Mesenchymal stem cell (in vitro differentiated cells and primary cell): ENCODE data around the gene USP7.

Experiments used
- DNase-seq: peaks from one replicate; pipeline ENCODE4 v3.0.0-alpha.2; 2013
- H2AFZ ChIP-seq: one replicate; pipeline ENCODE4 v1.6.1; 2013; ENCODE audit warnings: low read depth, mild to moderate bottlenecking, control low read depth, inconsistent platforms, low read length, moderate library complexity
- H2AK5ac ChIP-seq: 2 replicates; pipeline ENCODE4 v1.6.1; 2013; ENCODE audit warnings: low read length, moderate library complexity, mild to moderate bottlenecking, inconsistent platforms; ENCODE audit not compliant: severe bottlenecking
- H2BK120ac ChIP-seq: one replicate; pipeline ENCODE4 v1.6.1; 2013; ENCODE audit warnings: low read depth, mild to moderate bottlenecking, inconsistent platforms, low read length, moderate library complexity
- H2BK12ac ChIP-seq, 2 experiments: one replicate each; pipeline ENCODE4 v1.6.1; 2013; ENCODE audit warnings: inconsistent platforms in 2 of 2, low read length in 2 of 2, mild to moderate bottlenecking in 2 of 2, moderate library complexity in 2 of 2, control low read depth in 1 of 2
- H2BK15ac ChIP-seq: one replicate; pipeline ENCODE4 v1.6.1; 2013; ENCODE audit warnings: mild to moderate bottlenecking, low read depth, inconsistent platforms; ENCODE audit not compliant: poor library complexity, severe bottlenecking
- H2BK5ac ChIP-seq: 2 replicates; pipeline ENCODE4 v1.6.1; 2013; ENCODE audit warnings: low read depth, mild to moderate bottlenecking, low read length, control low read depth, inconsistent platforms; ENCODE audit not compliant: poor library complexity, severe bottlenecking
- H3K14ac ChIP-seq, 2 experiments: one replicate each; pipeline ENCODE4 v1.6.1; 2013; ENCODE audit warnings: inconsistent platforms in 2 of 2, low read length in 2 of 2, control low read depth in 1 of 2, mild to moderate bottlenecking in 1 of 2, moderate library complexity in 1 of 2
- H3K18ac ChIP-seq, 2 experiments: one replicate each; pipeline ENCODE4 v1.6.1; 2013; ENCODE audit warnings: inconsistent platforms in 2 of 2, low read length in 2 of 2, control low read depth in 1 of 2, low read depth in 1 of 2, mild to moderate bottlenecking in 1 of 2
- H3K23ac ChIP-seq, 2 experiments: one replicate each; pipeline ENCODE4 v1.6.1; 2013; ENCODE audit warnings: inconsistent platforms in 2 of 2, low read length in 2 of 2, mild to moderate bottlenecking in 2 of 2, moderate library complexity in 2 of 2, control low read depth in 1 of 2
- H3K27ac ChIP-seq: 2 replicates; pipeline ENCODE4 v1.5.1; 2013; ENCODE audit warnings: mild to moderate bottlenecking, moderate library complexity, low read length, control low read depth, inconsistent platforms; ENCODE audit not compliant: poor library complexity, severe bottlenecking
- H3K27me3 ChIP-seq, 2 experiments: 2 replicates each; pipeline versions ENCODE4 v1.6.1 to v1.7.0; 2013; ENCODE audit warnings: low read length in 2 of 2, mild to moderate bottlenecking in 2 of 2, moderate library complexity in 2 of 2, control low read depth in 1 of 2, inconsistent platforms in 1 of 2; ENCODE audit not compliant: control insufficient read depth in 1 of 2, insufficient read depth in 1 of 2
- H3K36me3 ChIP-seq, 2 experiments: 2 replicates each; pipeline versions ENCODE4 v1.6.1 to v1.7.0; 2013; ENCODE audit warnings: low read length in 2 of 2, control low read depth in 1 of 2, inconsistent platforms in 1 of 2, low read depth in 1 of 2, mild to moderate bottlenecking in 1 of 2; ENCODE audit not compliant: insufficient read depth in 2 of 2, control insufficient read depth in 1 of 2
- H3K4ac ChIP-seq, 2 experiments: one replicate each; pipeline ENCODE4 v1.6.1; 2013; ENCODE audit warnings: inconsistent platforms in 2 of 2, low read length in 2 of 2, mild to moderate bottlenecking in 2 of 2, moderate library complexity in 2 of 2, control low read depth in 1 of 2, low read depth in 1 of 2
- H3K4me1 ChIP-seq: 2 replicates; pipeline ENCODE4 v1.6.1; 2013; ENCODE audit warnings: low read depth, low read length, control low read depth; ENCODE audit not compliant: control insufficient read depth, insufficient read depth
- H3K4me2 ChIP-seq: 2 replicates; pipeline ENCODE4 v1.6.1; 2013; ENCODE audit warnings: low read length, mild to moderate bottlenecking, inconsistent platforms; ENCODE audit not compliant: poor library complexity, severe bottlenecking
- H3K4me3 ChIP-seq, 2 experiments: 2 replicates each; pipeline versions ENCODE4 v1.5.1 to v1.7.0; 2013; ENCODE audit warnings: low read length in 2 of 2, mild to moderate bottlenecking in 2 of 2, control low read depth in 1 of 2, low read depth in 1 of 2; ENCODE audit not compliant: insufficient read depth in 1 of 2
- H3K79me1 ChIP-seq: replicated peaks from 2 replicates; pipeline ENCODE4 v1.6.1; 2013; ENCODE audit warnings: mild to moderate bottlenecking, control low read depth, low read length, inconsistent platforms; ENCODE audit not compliant: poor library complexity, severe bottlenecking
- H3K9ac ChIP-seq: 2 replicates; pipeline ENCODE4 v1.7.0; 2013; ENCODE audit warnings: mild to moderate bottlenecking, low read length, moderate library complexity
- H3K9me3 ChIP-seq: 2 replicates; pipeline ENCODE4 v1.7.0; 2013; ENCODE audit warnings: mild to moderate bottlenecking, low read length; ENCODE audit not compliant: control insufficient read depth
- H4K8ac ChIP-seq: one replicate; pipeline ENCODE4 v1.6.1; 2013; ENCODE audit warnings: inconsistent platforms, mild to moderate bottlenecking, low read length, moderate library complexity
- H4K91ac ChIP-seq: one replicate; pipeline ENCODE4 v1.6.1; 2013; ENCODE audit warnings: mild to moderate bottlenecking, low read length, inconsistent platforms
- WGBS: methylation state at CpG from one replicate; pipeline ENCODE4 v1.1.7; 2013; ENCODE audit warnings: mixed read lengths; 5-methylcytosine and 5-hydroxymethylcytosine counted together

The USP7 gene

DNA sequence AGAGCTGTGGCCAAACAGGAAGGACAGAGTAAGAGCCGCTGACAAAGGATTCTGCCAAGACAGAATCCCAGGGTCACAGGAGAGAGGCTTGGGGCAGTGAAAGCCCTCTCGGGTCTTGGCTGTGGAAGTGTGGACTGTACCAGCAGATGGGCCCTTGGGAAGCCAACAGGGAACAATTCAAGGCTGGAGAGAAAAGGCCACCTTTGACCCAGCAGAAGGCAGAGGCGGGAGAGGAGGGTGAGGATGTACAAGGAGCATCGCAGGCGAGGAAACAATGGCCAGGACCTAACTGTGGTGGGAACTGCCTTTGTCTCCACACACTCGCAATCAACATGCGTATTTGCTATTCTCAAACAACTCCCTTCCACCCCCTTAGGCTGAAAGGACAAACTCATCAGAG lies 110.6 kb downstream of the USP7 start:
- Histone ChIP-seq H3K27ac (no peak overlapping the region), H3K4me3 (no peak overlapping the region), H3K4me2 (no peak overlapping the region), H3K9ac (peak overlapping the region; percentile 30), H2BK15ac (no peak overlapping the region), H2BK12ac (no peak overlapping the region), H2BK5ac (no peak overlapping the region), H4K91ac (peak overlapping the region; percentile 5), H3K9me3 (no peaks in the 10 kb centered on the region), H2AK5ac (no peak overlapping the region), H2BK120ac (no peak overlapping the region), H3K27me3 (no peaks in the 10 kb centered on the region), H2AFZ (no peak overlapping the region), H3K4ac (no peak overlapping the region), H3K79me1 (peaks cover 21% of the 10 kb centered on the region), H3K4me1 (peaks cover 38% of the 10 kb centered on the region), H3K23ac (no peak overlapping the region), H3K14ac (no peak overlapping the region), H3K36me3 (peaks cover 85 to 86% of the 10 kb centered on the region in 2 experiments), H3K18ac (no peak overlapping the region), H4K8ac (no peak overlapping the region)
- 97% methylated on average over 7 of the region's 7 CpGs for WGBS
- DNase-seq, result no peak

GRCh38 chr16:8852534-8852933 lies 111.2 kb downstream of the USP7 start:
- Histone ChIP-seq H2BK5ac (no peak overlapping the region), H3K9me3 (no peaks in the 10 kb centered on the region), H3K36me3 (peaks cover 86 to 88% of the 10 kb centered on the region in 2 experiments), H3K4me1 (peaks cover 36% of the 10 kb centered on the region), H3K18ac (no peak overlapping the region), H3K9ac (peak overlapping the region; percentile 40), H3K4ac (no peak overlapping the region), H3K4me2 (no peak overlapping the region), H2BK15ac (no peak overlapping the region), H3K27me3 (no peaks in the 10 kb centered on the region), H4K91ac (no peak overlapping the region), H3K23ac (no peak overlapping the region), H2BK120ac (no peak overlapping the region), H3K14ac (no peak overlapping the region), H3K79me1 (peaks cover 19% of the 10 kb centered on the region), H4K8ac (no peak overlapping the region), H2AFZ (no peak overlapping the region), H2AK5ac (no peak overlapping the region), H3K4me3 (no peak overlapping the region), H3K27ac (no peak overlapping the region), H2BK12ac (no peak overlapping the region)
- DNase-seq, result no peak
- 86% methylated on average over 8 of the region's 8 CpGs for WGBS

GRCh38 chr16:8851761-8852403 lies 111.8 kb downstream of the USP7 start:
- Histone ChIP-seq H2BK15ac (no peak overlapping the region), H4K8ac (no peak overlapping the region), H3K23ac (no peak overlapping the region), H2BK12ac (no peak overlapping the region), H3K4ac (no peak overlapping the region), H3K27ac (no peak overlapping the region), H2BK5ac (no peak overlapping the region), H3K27me3 (no peaks in the 10 kb centered on the region), H3K18ac (no peak overlapping the region), H2AFZ (no peak overlapping the region), H2BK120ac (no peak overlapping the region), H3K79me1 (peaks cover 18% of the 10 kb centered on the region), H3K9ac (peak overlapping the region; percentile 40), H3K9me3 (no peaks in the 10 kb centered on the region), H4K91ac (peak overlapping the region; percentile 36), H3K4me2 (no peak overlapping the region), H2AK5ac (peak overlapping the region; percentile 34), H3K4me3 (no peak overlapping the region), H3K36me3 (peaks cover 89 to 93% of the 10 kb centered on the region in 2 experiments), H3K4me1 (peaks cover 34% of the 10 kb centered on the region), H3K14ac (no peak overlapping the region)
- no peak for DNase-seq
- WGBS, result 95% methylated on average over 7 of the region's 8 CpGs

GRCh38 chr16:8850279-8850885 lies 113.3 kb downstream of the USP7 start:
- H2AFZ ChIP-seq, result no peak overlapping the region
- 13% methylated on average over 7 of the region's 11 CpGs for WGBS
- peak overlapping the region; percentile 48 for H3K9ac ChIP-seq
- no peaks in the 10 kb centered on the region for H3K27me3 ChIP-seq
- H3K4ac ChIP-seq, result peak overlapping the region in 1 of 2 experiments; percentile 9
- peaks cover 17% of the 10 kb centered on the region for H3K79me1 ChIP-seq
- peak overlapping the region; percentile 33 for H4K8ac ChIP-seq
- peak overlapping the region; percentile 1 for H2AK5ac ChIP-seq
- no peaks in the 10 kb centered on the region for H3K9me3 ChIP-seq
- H4K91ac ChIP-seq, result peak overlapping the region; percentile 30
- H3K4me1 ChIP-seq, result peaks cover 35% of the 10 kb centered on the region
- no peak overlapping the region for H2BK15ac ChIP-seq
- H2BK120ac ChIP-seq, result no peak overlapping the region
- H3K14ac ChIP-seq, result peak overlapping the region in 1 of 2 experiments; percentile 6
- H3K27ac ChIP-seq, result peak overlapping the region; percentile 72
- no peak overlapping the region for H2BK5ac ChIP-seq
- H2BK12ac ChIP-seq, result no peak overlapping the region
- peak; percentile 89 for DNase-seq
- H3K4me3 ChIP-seq, result no peak overlapping the region
- no peak overlapping the region for H3K23ac ChIP-seq
- H3K36me3 ChIP-seq, result peaks cover 87 to 89% of the 10 kb centered on the region in 2 experiments
- H3K4me2 ChIP-seq, result no peak overlapping the region
- peak overlapping the region; percentile 25 to 81 for H3K18ac ChIP-seq
